Right lobe of liver (tissue), 6 donors: ENCODE results near the gene RPTOR. TPM values are rescaled to one million over a fixed set of nuclear protein-coding genes. Genes with fewer than 3 reads are reported as not detected.

Experiments used
- ATAC-seq, 4 donors: fragments of 200-7000 bp; cut with Tn5 transposase; one replicate each; pipeline ENCODE4 v1.9.1; 2020; ENCODE audit warnings: mild to moderate bottlenecking in 4 of 4, moderate library complexity in 4 of 4
- DNase-seq, 3 donors: peaks; one replicate each; pipeline ENCODE4 v3.0.0-alpha.2; 2020
- H3K27ac ChIP-seq, 3 donors: fragments of 200-600 bp; one replicate each; pipeline ENCODE4 v1.8.0; 2022
- H3K27me3 ChIP-seq, 2 donors: fragments of 200-600 bp; one replicate each; pipeline ENCODE4 v1.8.0; 2022
- H3K36me3 ChIP-seq, 4 donors: fragments of 200-600 bp; sonication (generic) in 1 of 4; one replicate each; pipeline versions ENCODE4 v1.5.1 to v1.8.0; 2017 to 2022; ENCODE audit warnings: control low read depth in 1 of 4
- H3K4me1 ChIP-seq, 4 donors: fragments of 200-600 bp; sonication (generic) in 1 of 4; one replicate each; pipeline versions ENCODE4 v1.5.1 to v1.8.0; 2017 to 2022; ENCODE audit warnings: control low read depth in 1 of 4
- H3K4me3 ChIP-seq, 3 donors: fragments of 200-600 bp; one replicate each; pipeline ENCODE4 v1.8.0; 2022
- H3K9me3 ChIP-seq, 4 donors: fragments of 200-600 bp; sonication (generic) in 1 of 4; one replicate each; pipeline versions ENCODE4 v1.5.1 to v1.8.0; 2017 to 2022; ENCODE audit warnings: control low read depth in 1 of 4
- CTCF ChIP-seq, 4 donors: fragments of 200-600 bp in 3 of 4; fragments of 450-650 bp in 1 of 4; IDR thresholded peaks; one replicate each; pipeline versions ENCODE4 v1.5.1 to v1.8.0; 2016 to 2022; ENCODE audit warnings: antibody characterized with exemption in 4 of 4, mild to moderate bottlenecking in 2 of 4
- POLR2A ChIP-seq: fragments of 450-650 bp; IDR thresholded peaks from one replicate; pipeline ENCODE4 v1.6.1; 2017; ENCODE audit warnings: antibody characterized with exemption, mild to moderate bottlenecking
- WGBS: methylation state at CpG from one replicate; pipeline ENCODE4 v1.1.6; 2018; ENCODE audit warnings: low coverage, low lambda C conversion rate; ENCODE audit not compliant: insufficient coverage; ENCODE audit errors: missing lambda C conversion rate; 5-methylcytosine and 5-hydroxymethylcytosine counted together
- intact Hi-C, 2 donors: fragments of 100-400 bp; cut with DNase I; formaldehyde crosslinking; loops; one replicate each; pipeline versions ENCODE4 v1.11.2 to v1.14.1; 2022
- total RNA-seq, 6 experiments: library from RNA; depleted of rRNA in 2 of 6; stranded (reverse); fragments of >200 nt in 2 of 6; fragmentation: NEBNext Ultra II Directional in 3 of 6; extraction: Animal tissue kit (Norgen Biotek cat#: 25700) in 3 of 6; gene quantifications; one replicate each; pipeline versions ENCODE4 v1.1.0 to v1.2.4, GENCODE V29; 2016 to 2023
- donor health status: DM: no; HTN: yes; CAD: no.
- donor health status: DM: no; HTN: no; CAD: no.
- donor health status: DM: no; HTN: no; CAD: no.
- donor health status: DM: no; HTN: yes; CAD: no.
- donor health status: DM: no; HTN: yes; CAD: no.

Gene RPTOR
- total RNA-seq, 6 experiments from 2014 or later, result 13.1 to 24.0 (median 15.5) TPM

- no peak overlapping the region for H3K27ac ChIP-seq
- intact Hi-C loops, result no loop called here
- WGBS, result 100% methylated on average over 3 of the region's 38 CpGs
- H3K27me3 ChIP-seq, result no peaks in the 10 kb centered on the region
- peaks cover 0 to 9% (median 0%) of the 10 kb centered on the region in 4 donors for H3K36me3 ChIP-seq
- ATAC-seq, result no peak
- no peaks in the 10 kb centered on the region for H3K4me1 ChIP-seq
- H3K9me3 ChIP-seq, result no peaks in the 10 kb centered on the region
- peak in 1 of 3 donors; percentile 31 for DNase-seq
- TF ChIP-seq POLR2A (no peak), CTCF (IDR thresholded peaks at IDR 0.05) (no peak)
- no peak overlapping the region for H3K4me3 ChIP-seq
Observed at GRCh38 chr17:80924807-80925610, 380.4 kb downstream of the RPTOR start.

GRCh38 chr17:80925688-80926335 lies 381.2 kb downstream of the RPTOR start:
- no peak for TF ChIP-seq CTCF (IDR thresholded peaks at IDR 0.05)
- no peak for TF ChIP-seq POLR2A
- Histone ChIP-seq H3K27ac (no peak overlapping the region), H3K4me3 (no peak overlapping the region), H3K9me3 (no peaks in the 10 kb centered on the region), H3K27me3 (no peaks in the 10 kb centered on the region), H3K4me1 (no peaks in the 10 kb centered on the region), H3K36me3 (peaks cover 0 to 9% (median 0%) of the 10 kb centered on the region in 4 donors)
- intact Hi-C loops, result no loop called here
- WGBS, result 91% methylated on average over 4 of the region's 18 CpGs
- ATAC-seq (no peak), DNase-seq (peak in 1 of 3 donors; percentile 37)

GRCh38 chr17:80926591-80927250 lies 382.1 kb downstream of the RPTOR start:
- Histone ChIP-seq H3K9me3 (no peaks in the 10 kb centered on the region), H3K4me1 (no peaks in the 10 kb centered on the region), H3K27me3 (no peaks in the 10 kb centered on the region), H3K4me3 (no peak overlapping the region), H3K36me3 (peaks cover 0 to 9% (median 0%) of the 10 kb centered on the region in 4 donors), H3K27ac (no peak overlapping the region)
- intact Hi-C loops, result no loop called here
- ATAC-seq (no peak), DNase-seq (no peak)
- WGBS, result 88% methylated on average over 12 of the region's 15 CpGs
- TF ChIP-seq POLR2A, result no peak
- no peak for TF ChIP-seq CTCF (IDR thresholded peaks at IDR 0.05)

- WGBS, result 69% methylated on average over 7 of the region's 11 CpGs
- Histone ChIP-seq H3K27ac (no peak overlapping the region), H3K9me3 (no peaks in the 10 kb centered on the region), H3K36me3 (peaks cover 0 to 9% (median 0%) of the 10 kb centered on the region in 4 donors), H3K27me3 (no peaks in the 10 kb centered on the region), H3K4me1 (no peaks in the 10 kb centered on the region), H3K4me3 (no peak overlapping the region)
- DNase-seq (peak in 1 of 3 donors; percentile 46), ATAC-seq (peak; percentile 28 to 74 (median 56))
- intact Hi-C loops, result no loop called here
- no peak for TF ChIP-seq POLR2A
- TF ChIP-seq CTCF (IDR thresholded peaks at IDR 0.05), result peak in 1 of 4 donors; percentile 13
Observed at GRCh38 chr17:80927791-80928216, 383.2 kb downstream of the RPTOR start.
